ENCODE results near the gene SLC6A19. TPM values are rescaled to one million over a fixed set of nuclear protein-coding genes. Genes with fewer than 3 reads are reported as not detected.

Gene SLC6A19
- total and polyA plus RNA-seq, 2 of the 13 experiments (the other 11 are each of a cell fraction or from before 2014, with no cell fraction given) = 0.02 TPM; not detected in 1

DNA sequence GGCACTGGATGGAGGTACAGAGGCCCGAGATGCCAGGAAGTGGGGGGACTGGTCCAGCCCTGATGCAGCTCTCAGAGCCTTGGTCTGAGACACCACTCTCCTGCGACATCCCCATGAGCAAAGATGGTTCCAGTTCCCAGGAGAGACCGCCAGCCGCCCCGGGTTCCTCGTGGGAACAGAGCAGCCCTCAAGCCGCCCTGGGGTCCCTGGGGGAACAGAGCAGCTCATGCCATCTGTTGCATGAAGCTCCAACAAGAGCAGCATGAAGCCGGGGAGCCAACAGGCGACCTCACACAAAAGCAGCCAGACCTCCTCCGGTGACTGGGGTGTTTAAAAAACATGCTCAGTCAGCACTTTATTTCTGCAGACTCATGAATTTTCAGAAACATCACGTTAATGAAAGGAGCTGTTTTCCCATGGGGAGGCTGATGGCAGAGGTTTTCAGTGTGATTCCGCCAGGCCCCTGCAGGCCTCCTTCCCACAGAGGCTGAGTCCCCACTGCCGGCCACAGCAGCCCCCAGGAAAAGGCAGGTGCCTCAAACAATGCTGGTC, 30.0 kb downstream of the SLC6A19 start:
- Histone ChIP-seq H3K4me1 (ENCODE audit: insufficient read depth, low read length) (no peaks in the 10 kb centered on the region), H3K36me3 (replicated peaks in 1 of 2; ENCODE audit: control insufficient read depth in 1 of 2, insufficient read depth in 2 of 2, low read length in 2 of 2) (no peaks in the 10 kb centered on the region), H3K9ac (ENCODE audit: insufficient read depth, low read depth, low read length) (no peak overlapping the region), H2AFZ (ENCODE audit: low read length) (no peak overlapping the region), H3K9me3 (ENCODE audit: low read length) (no peaks in the 10 kb centered on the region), H3K27me3 (ENCODE audit: control insufficient read depth in 1 of 2, insufficient read depth in 2 of 2, low read length in 2 of 2) (peaks cover 18 to 76% of the 10 kb centered on the region in 2 experiments), H3K27ac (ENCODE audit: extremely low read length, insufficient read depth, low read length) (no peak overlapping the region), H4K20me1 (ENCODE audit: insufficient read depth, low read length) (no peaks in the 10 kb centered on the region; the same call in 1 of the 2 replicates), H3K79me2 (ENCODE audit: insufficient read depth, low read length) (no peaks in the 10 kb centered on the region), H3K4me3 (replicated peaks in 1 of 3; ENCODE audit: insufficient read depth in 1 of 3, low read depth in 2 of 3, low read length in 3 of 3) (no peak overlapping the region), H3K4me2 (ENCODE audit: low read depth, low read length) (no peak overlapping the region)
- POLR2A ChIA-PET = no interaction called here
- intact Hi-C loops (cut with micrococcal nuclease; ENCODE audit: unreplicated experiment) (no loop called here), in situ Hi-C loops (cut with HindIII; ENCODE audit: extremely low pct_ligation_motif_present, low pct_unique_long_range_greater_than_20kb) (no loop called here)
- WGBS (ENCODE audit: low lambda C conversion rate) = 33% methylated on average over 3 of the region's 13 CpGs
- DNase-seq (ENCODE audit: low spot score) (no peak), ATAC-seq (no peak), FAIRE-seq (no peak)
- TF ChIP-seq ZSCAN29 (CRISPR knock-in tag; conservative IDR thresholded peaks at IDR 0.05) (no peak), MAFK (conservative IDR thresholded peaks at IDR 0.05 in 1 of 2, IDR thresholded peaks at IDR 0.05 in 1 of 2; ENCODE audit: low read length in 2 of 2) (peak; percentile 99), RFX5 (IDR thresholded peaks at IDR 0.05; ENCODE audit: low read depth, low read length) (peak; percentile 26; the same call in 1 of the 2 replicates), MAFF (IDR thresholded peaks at IDR 0.05; ENCODE audit: low read depth, low read length) (peak; percentile 99), MAFG (CRISPR knock-in tag; IDR thresholded peaks at IDR 0.05) (0 out of 2 replicates have a peak, but pooled peaks have one; percentile 20), SNAPC2 (CRISPR knock-in tag; IDR thresholded peaks at IDR 0.05) (no peak), ZNF180 (CRISPR knock-in tag; IDR thresholded peaks at IDR 0.05; ENCODE audit: borderline replicate concordance, low read depth) (no peak), SNRNP70 (IDR thresholded peaks at IDR 0.05; ENCODE audit: low read depth, low read length) (no peak)
- TF ChIP-seq, protein P1, sequence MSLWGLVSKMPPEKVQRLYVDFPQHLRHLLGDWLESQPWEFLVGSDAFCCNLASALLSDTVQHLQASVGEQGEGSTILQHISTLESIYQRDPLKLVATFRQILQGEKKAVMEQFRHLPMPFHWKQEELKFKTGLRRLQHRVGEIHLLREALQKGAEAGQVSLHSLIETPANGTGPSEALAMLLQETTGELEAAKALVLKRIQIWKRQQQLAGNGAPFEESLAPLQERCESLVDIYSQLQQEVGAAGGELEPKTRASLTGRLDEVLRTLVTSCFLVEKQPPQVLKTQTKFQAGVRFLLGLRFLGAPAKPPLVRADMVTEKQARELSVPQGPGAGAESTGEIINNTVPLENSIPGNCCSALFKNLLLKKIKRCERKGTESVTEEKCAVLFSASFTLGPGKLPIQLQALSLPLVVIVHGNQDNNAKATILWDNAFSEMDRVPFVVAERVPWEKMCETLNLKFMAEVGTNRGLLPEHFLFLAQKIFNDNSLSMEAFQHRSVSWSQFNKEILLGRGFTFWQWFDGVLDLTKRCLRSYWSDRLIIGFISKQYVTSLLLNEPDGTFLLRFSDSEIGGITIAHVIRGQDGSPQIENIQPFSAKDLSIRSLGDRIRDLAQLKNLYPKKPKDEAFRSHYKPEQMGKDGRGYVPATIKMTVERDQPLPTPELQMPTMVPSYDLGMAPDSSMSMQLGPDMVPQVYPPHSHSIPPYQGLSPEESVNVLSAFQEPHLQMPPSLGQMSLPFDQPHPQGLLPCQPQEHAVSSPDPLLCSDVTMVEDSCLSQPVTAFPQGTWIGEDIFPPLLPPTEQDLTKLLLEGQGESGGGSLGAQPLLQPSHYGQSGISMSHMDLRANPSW (CRISPR knock-in tag; IDR thresholded peaks at IDR 0.05; ENCODE audit: borderline replicate concordance) = no peak
- TF ChIP-seq, protein P2, sequence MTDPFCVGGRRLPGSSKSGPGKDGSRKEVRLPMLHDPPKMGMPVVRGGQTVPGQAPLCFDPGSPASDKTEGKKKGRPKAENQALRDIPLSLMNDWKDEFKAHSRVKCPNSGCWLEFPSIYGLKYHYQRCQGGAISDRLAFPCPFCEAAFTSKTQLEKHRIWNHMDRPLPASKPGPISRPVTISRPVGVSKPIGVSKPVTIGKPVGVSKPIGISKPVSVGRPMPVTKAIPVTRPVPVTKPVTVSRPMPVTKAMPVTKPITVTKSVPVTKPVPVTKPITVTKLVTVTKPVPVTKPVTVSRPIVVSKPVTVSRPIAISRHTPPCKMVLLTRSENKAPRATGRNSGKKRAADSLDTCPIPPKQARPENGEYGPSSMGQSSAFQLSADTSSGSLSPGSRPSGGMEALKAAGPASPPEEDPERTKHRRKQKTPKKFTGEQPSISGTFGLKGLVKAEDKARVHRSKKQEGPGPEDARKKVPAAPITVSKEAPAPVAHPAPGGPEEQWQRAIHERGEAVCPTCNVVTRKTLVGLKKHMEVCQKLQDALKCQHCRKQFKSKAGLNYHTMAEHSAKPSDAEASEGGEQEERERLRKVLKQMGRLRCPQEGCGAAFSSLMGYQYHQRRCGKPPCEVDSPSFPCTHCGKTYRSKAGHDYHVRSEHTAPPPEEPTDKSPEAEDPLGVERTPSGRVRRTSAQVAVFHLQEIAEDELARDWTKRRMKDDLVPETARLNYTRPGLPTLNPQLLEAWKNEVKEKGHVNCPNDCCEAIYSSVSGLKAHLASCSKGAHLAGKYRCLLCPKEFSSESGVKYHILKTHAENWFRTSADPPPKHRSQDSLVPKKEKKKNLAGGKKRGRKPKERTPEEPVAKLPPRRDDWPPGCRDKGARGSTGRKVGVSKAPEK (CRISPR knock-in tag; IDR thresholded peaks at IDR 0.05; ENCODE audit: borderline replicate concordance) = no peak
- TF ChIP-seq, protein P3, sequence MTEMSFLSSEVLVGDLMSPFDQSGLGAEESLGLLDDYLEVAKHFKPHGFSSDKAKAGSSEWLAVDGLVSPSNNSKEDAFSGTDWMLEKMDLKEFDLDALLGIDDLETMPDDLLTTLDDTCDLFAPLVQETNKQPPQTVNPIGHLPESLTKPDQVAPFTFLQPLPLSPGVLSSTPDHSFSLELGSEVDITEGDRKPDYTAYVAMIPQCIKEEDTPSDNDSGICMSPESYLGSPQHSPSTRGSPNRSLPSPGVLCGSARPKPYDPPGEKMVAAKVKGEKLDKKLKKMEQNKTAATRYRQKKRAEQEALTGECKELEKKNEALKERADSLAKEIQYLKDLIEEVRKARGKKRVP (CRISPR knock-in tag; IDR thresholded peaks at IDR 0.05) = no peak
- CTCF ChIA-PET (ENCODE audit: low intra/inter-chr PET ratio, low total read pairs) = no interaction called here
- BruUV-seq (replicated peaks) = no TSS peak

All from HepG2 (cell line).